GM21515 (cell line): ENCODE results near the gene MINDY4B.
"Not testable (repeated sequence)": the region's sequence is repeated elsewhere in the genome, so short reads cannot be mapped to it uniquely, and the experiment has no call there.

ENCODE experiments used
- ATAC-seq: cut with Tn5 transposase; IDR thresholded peaks from one replicate; pipeline ENCODE4 v1.9.1; 2021; ENCODE audit not compliant: unreplicated experiment

Gene MINDY4B

DNA sequence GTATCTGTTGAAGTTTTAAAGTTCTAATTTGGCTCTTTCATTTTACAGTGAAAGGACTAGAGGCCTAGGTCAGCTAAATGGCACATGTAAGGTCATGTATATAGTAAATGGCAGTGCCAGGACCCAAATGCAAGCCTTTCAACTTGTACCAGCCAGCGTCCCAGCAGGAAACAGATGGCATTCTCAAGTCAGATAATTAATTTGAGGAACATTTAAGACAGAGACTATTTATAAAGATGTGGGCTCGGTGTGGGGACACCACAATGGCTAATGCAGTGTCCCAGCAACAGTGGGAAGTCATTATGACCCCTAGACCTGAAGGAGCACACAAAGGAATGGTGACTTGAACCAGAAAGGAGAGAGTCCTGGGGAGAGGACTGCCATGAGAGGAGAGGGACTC lies 6.1 kb downstream of the MINDY4B start:
- no peak for ATAC-seq

DNA sequence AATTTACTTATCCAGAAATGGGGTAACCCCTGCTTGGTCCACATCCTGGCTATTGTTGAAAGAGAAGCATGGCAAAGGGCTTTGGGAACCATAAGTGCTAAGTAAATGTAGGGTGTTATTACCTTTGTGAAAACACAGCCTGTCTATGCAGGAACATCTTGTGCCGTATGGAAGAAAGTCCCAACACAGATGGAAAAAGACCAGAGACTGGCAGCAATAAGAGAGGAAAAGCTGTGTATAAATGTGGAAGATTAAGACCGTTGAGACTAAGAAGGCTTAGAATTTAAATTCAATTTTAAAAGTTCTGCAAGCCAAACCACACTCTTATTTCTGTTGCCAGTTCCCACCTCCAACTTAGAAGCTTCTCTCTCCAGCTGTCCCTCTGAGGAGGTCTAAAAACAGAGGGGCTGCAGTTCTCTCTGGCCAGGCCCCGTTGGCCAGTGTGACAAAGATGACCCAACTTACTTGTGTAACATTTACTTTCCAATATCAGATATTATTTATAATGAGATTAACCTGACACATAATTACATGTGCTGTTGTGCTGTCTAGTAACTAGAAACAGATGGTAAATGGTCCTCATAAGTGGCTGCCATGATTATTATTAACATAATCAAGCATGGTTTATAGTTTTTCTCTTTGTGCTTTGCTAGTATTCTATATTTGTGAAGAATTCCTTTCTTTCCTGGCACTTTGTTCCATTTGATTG lies 7.0 kb downstream of the MINDY4B start:
- no peak for ATAC-seq

DNA sequence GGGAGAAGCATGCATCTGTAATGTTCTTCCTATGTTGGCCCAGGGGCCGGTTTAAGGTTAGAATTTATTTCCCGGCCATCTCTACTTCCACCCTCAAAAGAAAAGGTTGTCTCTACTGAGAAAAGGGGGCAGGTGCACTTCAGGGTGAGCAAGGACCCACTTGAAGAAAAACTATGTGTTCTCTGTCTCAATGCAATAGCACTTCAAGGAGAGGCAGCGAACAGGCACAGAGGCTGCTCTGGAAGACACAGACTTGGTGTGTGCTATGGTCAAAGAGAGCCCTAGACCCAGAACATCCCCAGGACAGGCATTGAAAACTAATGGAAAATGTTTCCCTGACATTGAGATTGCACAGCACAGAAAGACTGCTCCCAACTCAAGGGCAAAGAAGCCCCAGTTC lies 7.6 kb downstream of the MINDY4B start:
- ATAC-seq, result no peak

DNA sequence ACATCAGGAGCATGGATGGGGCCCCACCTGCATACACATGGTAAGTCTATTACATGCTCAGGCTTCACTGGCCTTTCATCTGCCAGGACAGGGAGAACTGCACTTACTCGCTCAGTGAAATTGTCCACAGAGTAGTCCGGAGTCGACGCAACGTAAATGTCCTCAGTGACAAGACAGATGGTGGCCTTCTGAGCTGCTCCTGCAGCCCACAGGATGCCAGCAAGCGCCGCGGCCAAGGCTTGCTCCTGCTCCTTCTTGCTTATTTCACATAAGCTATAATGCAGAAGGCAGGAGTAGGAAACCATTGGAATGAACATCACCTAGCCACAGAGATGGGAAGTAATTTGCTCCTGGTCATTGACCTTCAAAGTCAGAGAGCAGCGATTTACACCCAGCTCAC lies 14.4 kb downstream of the MINDY4B start:
- no peak for ATAC-seq

DNA sequence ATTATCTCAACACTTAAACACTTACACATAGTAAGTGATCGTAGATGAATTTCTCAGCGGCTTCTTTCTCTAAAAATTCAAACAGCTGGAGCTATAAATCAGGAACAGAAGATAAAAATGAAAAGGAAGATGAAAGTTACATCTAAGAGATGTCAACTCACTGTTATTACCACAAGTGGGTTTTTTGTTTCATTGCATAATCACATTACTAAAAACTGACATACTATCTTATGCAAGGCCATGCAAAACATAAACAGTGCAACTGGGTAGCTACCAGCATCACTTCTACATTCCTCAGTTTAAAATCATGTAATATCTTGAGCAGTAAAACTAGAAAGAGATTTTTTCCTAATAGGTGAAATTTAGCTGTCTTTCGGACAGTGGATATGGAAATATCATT lies 14.9 kb downstream of the MINDY4B start:
- no peak for ATAC-seq

DNA sequence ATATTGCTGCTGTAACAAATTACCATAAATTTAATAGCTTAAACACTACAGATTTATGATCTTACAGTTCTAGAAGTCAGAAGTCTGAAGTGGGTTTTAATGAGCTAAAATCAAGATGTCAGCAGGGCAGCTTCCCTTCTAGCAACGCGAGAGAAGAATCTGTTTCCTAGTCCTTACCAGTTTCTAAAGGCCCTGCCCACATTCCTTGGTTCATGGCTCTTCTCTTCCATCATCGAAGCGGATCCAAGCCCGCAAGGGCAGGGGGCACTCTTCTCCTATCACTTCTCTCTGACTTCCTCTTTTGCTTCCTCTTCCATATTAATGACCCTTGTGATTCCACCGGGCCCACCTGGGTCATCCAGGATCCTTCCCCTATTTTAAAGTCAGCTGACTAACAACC lies 16.1 kb downstream of the MINDY4B start:
- ATAC-seq, result no peak

DNA sequence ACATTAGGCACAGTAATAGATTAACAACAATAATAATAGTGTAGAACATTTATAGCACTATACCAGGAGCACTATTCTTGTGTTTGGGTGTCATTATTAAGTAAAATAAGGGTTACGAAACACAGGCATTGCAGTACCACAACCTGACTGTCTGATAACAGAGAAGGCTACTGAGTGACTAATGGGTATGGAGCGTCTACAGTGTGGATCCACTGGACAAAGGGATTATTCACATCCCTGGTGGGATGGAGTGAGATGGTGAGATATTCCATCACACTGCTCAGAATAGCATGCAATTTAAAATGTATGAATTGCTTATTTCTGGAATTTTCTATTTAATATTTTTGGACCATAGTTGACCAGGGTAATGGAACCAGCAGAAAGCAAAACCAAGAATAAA lies 18.2 kb downstream of the MINDY4B start:
- ATAC-seq, result no peak

DNA sequence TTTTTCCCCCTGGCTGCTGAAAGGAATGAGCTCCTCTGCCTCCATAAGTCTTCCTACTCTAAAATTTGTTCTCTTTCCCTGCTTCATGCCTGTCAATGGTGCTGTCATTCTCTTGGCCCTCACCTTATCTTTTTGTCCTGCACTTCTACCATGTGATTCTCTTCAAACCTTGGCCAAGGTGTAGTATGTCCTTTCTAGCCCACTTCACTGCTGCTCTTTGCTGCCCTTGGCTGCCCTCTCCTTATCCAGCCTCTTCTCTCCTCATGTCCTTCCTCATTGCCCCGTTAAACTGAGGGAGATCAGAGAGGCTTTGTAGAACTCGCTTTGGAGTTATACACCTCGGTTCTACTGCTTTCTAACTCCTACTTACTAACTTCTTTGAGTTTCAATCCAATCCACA lies 19.7 kb downstream of the MINDY4B start:
- ATAC-seq, result no peak

DNA sequence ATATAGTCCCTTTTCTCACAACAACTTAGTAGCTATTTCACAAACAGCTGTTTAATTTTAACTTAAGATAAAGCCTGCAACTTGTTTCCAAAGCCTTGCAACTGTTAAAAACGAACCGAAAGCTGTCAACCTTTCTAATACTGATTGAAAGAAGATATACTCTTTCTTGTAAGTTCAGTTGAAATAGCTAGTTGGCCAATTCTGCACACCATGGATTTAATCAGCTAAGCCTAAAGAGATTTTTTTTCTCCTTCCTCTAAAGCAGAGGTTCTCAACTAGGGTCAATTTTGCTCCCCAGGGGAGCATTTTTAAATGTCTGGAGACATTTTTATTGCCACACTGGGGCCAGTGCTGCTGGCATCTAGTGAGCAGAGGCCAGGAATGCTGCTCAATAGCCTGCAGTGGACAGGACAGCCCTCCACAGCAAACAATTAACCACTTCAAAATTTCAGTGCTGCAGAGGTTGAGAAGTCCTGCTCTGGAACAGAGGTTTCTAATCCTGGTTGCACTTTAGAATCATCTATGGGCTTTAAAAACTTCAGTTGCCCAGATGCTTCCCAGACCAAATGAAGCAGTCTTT lies 26.2 kb downstream of the MINDY4B start:
- no peak for ATAC-seq

DNA sequence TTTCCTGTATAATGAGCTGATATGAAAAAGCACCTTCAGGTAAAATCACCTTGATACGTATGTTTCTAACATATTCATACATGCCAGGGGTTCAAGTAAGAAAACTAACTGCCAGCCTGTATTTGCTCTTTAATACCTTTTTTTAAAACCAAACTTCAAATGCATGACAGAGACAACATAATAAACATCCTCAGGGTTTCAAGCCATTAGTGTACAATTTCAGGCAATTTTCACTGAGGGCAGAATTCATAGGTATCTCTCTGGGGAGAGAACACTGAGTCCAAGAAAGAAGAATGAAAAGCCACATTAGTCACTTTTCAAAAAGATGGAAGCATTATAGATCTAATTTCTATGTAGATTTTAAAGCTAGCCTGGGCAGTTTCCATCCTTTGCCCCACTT lies 26.9 kb downstream of the MINDY4B start:
- no peak for ATAC-seq

DNA sequence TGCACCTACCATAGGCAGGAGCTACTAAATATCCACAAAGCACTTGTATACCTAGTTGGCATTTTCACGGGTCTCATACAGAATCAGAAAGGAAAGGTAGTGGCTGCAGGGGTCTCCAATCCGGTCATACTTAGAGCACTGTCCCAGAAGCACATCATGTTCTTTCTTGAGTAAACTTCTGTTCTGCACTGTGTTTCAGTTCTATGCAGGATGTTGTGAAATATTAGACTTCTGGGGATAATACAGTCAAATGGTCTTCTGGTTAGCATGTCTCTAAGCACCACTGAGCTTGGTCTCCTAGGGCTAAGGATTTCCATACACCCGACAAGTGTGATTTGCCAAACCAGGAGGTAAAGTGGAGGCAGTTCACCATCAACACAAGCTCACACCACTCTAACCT lies 27.9 kb downstream of the MINDY4B start:
- ATAC-seq, result no peak

DNA sequence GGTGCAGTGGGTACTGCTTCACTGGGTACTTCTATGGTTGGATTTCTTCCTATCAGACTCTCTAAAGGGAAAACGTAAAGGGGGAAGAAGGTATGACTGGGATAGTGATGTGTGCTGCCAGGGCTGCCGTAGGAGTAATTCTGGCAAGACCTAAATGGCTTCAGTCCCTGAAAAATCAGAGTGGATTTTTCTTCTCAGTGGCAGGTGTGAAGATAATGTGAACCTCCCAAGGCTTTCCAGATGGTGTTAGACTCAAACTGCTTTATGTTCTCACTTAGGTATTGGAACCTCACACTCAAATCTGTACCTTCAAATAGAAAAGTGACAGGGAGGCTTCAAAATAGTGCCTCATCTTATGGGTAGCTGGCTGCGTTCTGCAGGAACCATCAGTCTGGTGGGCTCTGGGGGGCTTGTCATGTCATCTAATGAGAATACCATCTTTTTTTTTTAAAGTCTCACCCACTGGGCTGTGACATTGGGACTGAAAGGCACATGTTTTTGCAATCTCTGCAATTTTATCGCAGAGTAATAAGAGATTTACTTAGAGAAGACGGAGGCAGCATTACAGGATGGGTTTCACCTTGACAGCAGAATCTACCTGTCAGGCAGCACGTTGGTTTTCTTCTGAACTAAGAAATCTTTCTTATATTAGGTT lies 28.5 kb downstream of the MINDY4B start:
- no peak for ATAC-seq

DNA sequence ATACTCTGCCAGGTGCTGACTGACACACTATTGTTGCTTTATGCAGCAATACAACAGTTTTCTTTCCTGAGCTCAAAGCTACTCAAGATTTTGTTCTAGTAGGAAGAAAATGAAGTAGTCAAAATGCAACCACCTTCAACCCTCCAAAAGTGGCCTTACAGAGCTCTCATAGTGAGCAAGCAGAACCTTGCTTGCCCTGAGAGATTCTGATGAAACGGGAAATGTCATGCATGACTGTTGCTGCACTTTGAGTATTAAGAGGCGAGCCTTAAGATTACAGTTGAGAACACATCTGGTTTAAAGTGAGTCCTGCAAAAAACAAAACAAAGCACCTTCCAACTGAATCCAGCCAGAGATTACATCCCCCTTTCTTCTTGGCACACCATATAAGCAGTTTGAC lies 29.7 kb downstream of the MINDY4B start:
- ATAC-seq, result peak; percentile 67

DNA sequence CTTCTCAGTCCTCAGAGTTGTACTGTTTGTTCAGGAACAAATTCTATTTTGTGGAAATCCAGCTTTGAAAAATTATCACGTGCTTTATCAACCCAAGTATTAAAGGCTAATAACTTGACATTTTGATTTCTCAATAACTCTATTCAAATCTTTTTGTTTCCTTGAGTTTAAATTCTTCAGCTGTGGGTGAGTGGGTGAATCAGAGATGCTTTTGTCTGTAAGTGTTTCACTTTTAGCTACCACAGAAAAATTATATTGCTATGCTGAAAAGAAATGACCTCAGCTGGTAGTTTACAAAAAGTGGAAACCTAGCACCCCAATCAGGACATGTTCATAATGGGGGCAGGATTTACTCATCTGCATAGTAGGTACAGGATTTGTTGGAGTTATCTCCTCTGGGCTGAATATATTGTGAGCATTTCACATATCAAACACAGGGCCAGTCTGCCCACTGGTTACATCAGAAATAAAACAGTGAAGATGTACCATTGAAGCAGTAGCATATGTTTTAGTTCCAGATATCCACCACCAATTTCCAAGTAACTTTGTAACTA lies 30.5 kb downstream of the MINDY4B start:
- no peak for ATAC-seq

DNA sequence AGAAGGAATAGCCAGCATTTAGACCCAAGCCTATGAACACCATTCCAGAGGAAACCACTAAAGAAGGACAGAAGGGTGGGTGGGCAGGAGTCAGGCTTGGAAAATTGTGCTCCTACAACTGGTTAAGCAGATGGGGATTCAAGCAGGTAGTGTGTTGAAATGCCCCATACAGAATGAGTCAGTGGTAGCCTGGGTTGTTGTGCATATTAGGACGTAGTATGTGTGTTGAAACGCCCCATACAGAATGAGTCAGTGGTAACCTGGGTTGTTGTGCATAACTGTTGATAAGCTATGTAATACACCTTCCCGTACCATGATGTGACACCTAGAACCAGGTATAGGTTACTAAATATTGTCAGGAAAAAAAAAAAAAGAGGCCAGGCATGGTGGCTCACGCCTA lies 34.0 kb downstream of the MINDY4B start:
- no peak for ATAC-seq

DNA sequence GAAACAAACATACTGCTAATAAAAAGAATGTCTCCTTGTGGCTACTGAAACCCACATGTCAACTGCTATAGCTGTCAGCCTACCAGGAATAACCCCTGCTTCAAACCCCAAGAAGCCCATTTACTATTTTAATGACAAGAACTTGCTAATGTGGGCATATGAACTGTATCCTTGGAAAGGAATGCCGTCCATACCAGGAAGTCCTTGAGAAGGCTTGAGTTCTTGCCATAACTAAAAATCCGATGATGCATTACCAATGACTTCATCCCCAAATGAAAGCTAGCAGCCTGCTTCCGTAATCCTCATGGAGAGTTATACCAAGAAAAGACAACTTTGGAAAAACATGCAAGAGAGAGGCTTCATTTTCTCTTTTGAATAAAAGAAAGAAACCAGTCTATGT lies 34.8 kb downstream of the MINDY4B start:
- no peak for ATAC-seq

DNA sequence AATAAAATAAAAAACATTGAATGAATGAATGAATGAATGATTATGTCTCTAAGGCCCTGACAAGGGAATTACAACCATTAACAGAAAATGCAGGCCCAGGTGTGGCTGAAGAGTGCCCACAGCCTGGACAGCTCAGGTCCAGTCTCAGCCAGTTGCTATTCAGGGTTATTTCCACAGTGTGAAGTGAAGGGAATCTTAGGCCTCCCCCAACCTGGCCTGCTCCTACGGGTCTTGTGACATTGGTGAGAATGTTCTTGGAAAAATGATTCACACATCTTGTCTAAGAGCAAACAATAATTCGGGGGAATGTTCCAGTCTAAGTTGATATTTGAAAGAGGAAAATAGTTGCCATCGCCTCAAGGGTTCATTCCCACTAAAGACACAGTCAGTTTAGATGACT lies 37.0 kb downstream of the MINDY4B start:
- no peak for ATAC-seq

DNA sequence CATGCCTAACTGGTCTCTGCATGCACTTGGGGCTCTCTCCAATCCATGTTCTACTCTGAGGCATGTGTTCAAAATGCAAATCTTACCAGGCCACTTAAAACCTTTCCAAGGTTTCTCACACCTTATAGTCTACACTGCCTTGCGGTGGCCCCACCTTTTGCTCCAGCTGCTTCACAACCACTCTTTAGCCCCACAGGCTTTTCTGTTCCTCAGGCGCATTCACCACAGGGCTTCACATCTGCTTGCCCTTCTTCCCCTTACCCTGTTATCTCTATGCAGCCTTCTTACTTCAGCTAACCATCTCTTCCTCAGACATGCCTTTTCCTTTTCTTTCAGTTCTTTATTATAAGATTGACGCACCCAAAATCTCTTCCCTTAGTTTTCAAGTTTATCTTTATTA lies 37.8 kb downstream of the MINDY4B start:
- ATAC-seq, result no peak

DNA sequence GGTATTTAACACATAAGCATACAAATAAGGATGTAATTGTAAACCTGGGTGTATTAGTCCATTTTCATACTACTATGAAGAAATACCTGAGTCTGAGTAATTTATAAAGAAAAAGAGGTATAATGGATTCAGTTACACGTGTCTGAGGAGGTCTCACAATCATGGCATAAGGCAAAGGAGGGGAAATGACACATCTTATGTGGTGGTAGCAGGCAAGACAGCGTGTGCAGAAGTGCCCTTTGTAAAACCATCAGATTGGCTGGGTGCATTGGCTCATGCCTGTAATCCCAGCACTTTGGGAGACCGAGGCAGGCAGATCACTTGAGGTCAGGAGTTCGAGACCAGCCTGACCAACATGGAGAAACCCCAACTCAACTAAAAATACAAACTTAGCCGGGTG lies 41.3 kb downstream of the MINDY4B start:
- not testable (repeated sequence) for ATAC-seq

DNA sequence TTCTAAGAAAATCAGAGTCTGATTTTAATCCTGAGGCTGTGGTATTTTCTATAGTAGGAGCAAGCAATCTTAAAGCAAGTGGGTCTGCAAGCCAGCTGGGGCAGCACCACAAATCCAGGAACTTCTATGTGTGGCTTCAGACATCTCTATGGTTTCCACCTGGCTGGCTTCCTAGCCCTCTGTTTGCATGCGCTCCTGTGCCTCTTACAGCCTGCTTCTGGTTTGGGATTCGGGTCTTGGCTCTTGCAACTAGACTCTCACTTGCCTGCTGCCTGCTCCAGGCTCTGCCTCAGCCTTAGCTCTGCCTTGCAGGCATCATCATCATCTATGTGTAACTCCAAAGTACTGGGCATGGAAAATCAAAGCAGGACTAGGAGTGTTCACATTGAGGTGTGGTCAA lies 43.4 kb downstream of the MINDY4B start:
- no peak for ATAC-seq

DNA sequence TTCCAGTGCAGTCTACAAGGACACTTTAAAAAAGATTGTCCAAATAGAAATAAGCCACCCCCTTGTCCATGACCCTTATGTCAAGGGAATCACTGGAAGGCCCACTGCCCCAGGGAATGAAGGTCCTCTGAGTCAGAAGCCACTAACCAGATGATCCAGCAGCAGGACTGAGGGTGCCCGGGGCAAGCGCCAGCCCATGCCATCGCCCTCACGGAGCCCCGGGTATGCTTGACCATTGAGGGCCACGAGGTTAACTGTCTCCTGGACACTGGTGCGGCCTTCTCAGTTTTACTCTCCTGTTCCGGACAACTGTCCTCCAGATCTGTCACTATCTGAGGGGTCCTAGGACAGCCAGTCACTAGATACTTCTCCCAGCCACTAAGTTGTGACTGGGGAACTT lies 47.3 kb downstream of the MINDY4B start:
- ATAC-seq, result not testable (repeated sequence)

DNA sequence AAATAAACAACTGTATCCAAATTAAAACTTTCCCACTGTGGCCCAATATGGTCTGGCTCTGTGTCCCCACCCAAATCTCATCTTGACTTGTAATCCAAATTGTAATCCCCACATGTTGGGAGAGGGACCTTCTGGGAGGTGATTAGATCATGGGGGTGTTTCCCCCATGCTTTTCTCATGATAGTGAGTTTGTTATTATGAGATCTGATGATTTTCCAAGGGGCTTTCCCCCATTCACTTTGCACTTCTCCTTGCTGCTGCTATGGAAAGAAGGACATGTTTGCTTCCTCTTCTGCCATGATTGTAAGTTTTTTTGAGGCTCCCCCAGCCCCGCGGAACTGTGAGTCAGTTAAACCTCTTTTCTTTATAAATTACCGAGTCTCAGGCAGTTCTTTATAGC lies 55.0 kb downstream of the MINDY4B start:
- ATAC-seq, result no peak
